ENCODE measurements around the gene LSM7. TPM values are rescaled to one million over a fixed set of nuclear protein-coding genes. Genes with fewer than 3 reads are reported as not detected.

LSM7 gene
- total and polyA plus RNA-seq, 9 of the 15 experiments (the other 6 are each of a cell fraction or from before 2014, with no cell fraction given): 40.5 to 690 (median 265) TPM

DNA sequence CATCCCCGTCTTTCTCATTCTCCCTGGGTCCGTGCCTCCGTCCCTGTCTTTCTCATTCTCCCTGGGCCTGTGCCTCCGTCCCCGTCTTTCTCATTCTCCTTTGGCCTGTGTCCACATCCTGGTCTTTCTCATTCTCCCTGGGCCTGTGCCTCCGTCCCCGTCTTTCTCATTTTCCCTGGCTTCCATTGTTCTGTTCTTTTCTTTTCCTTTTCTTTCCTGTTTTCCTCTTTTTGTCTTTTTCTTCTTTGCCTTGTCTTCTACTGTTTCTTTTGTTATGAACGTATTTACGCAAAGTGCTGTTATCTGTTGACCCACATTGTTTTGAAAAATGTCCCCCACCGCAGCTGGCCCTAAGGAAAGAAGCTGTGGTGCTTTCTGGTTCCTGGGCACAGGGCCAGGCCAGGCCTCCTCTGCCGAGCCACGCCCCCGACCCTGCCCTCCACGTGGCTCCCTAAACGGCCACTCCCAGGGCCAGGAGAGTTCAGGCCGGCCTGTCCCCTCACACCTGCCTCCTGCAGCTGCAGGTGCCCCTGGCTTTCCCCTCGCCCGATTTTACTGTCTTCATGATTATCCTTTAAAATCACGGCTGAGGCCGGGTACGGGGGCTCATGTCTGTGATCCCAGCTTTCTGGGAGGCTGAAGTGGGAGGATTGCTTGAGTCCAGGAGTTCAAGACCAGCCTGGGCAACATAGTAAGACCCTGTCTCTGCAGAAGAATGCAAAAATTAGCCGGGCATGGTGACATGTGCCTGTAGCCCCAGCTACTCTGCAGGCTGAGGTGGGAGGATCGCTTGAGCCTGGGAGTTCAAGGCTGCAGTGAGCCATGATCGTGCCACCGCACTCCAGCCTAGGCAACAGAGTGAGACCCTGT is 17.6 kb upstream of the LSM7 start (continued):
- TF ChIP-seq, protein P1, sequence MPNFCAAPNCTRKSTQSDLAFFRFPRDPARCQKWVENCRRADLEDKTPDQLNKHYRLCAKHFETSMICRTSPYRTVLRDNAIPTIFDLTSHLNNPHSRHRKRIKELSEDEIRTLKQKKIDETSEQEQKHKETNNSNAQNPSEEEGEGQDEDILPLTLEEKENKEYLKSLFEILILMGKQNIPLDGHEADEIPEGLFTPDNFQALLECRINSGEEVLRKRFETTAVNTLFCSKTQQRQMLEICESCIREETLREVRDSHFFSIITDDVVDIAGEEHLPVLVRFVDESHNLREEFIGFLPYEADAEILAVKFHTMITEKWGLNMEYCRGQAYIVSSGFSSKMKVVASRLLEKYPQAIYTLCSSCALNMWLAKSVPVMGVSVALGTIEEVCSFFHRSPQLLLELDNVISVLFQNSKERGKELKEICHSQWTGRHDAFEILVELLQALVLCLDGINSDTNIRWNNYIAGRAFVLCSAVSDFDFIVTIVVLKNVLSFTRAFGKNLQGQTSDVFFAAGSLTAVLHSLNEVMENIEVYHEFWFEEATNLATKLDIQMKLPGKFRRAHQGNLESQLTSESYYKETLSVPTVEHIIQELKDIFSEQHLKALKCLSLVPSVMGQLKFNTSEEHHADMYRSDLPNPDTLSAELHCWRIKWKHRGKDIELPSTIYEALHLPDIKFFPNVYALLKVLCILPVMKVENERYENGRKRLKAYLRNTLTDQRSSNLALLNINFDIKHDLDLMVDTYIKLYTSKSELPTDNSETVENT (CRISPR knock-in tag; IDR thresholded peaks at IDR 0.05): no peak
- TF ChIP-seq ZNF41 (CRISPR knock-in tag; conservative IDR thresholded peaks at IDR 0.05) (no peak), DPF2 (IDR thresholded peaks at IDR 0.05) (peak; percentile 97), TCF3 (CRISPR knock-in tag; IDR thresholded peaks at IDR 0.05) (peak; percentile 91), ARID4B (CRISPR knock-in tag; IDR thresholded peaks at IDR 0.05) (peak; percentile 86), CSDE1 (IDR thresholded peaks at IDR 0.05) (peak in 1 of 2 experiments; percentile 82; a peak in 1 of 4 replicates), HMGN3 (IDR thresholded peaks at IDR 0.05; ENCODE audit: borderline replicate concordance, extremely low read depth, insufficient read length, low read depth, low read length) (peak; percentile 62), ZNF398 (CRISPR knock-in tag; IDR thresholded peaks at IDR 0.05) (no peak), CTBP1 (IDR thresholded peaks at IDR 0.05; ENCODE audit: borderline replicate concordance) (0 out of 2 replicates have a peak, but pooled peaks have one; percentile 33), NBN (IDR thresholded peaks at IDR 0.05; ENCODE audit: low read depth) (peak; percentile 87), FOXP1 (CRISPR knock-in tag; IDR thresholded peaks at IDR 0.05) (peak; percentile 58; the same call in 1 of the 2 replicates), DNMT1 (IDR thresholded peaks at IDR 0.05) (peak; percentile 96), STAT5A (IDR thresholded peaks at IDR 0.05; ENCODE audit: borderline replicate concordance, low read length) (peak; percentile 38; the same call in 1 of the 2 replicates), FIP1L1 (IDR thresholded peaks at IDR 0.05; ENCODE audit: low read depth, low read length, poor library complexity, severe bottlenecking) (no peak), ARID1B (IDR thresholded peaks at IDR 0.05) (peak; percentile 95), TEAD1 (CRISPR knock-in tag; IDR thresholded peaks at IDR 0.05) (peak; percentile 78 to 97), ARHGAP35 (IDR thresholded peaks at IDR 0.05; ENCODE audit: partially characterized antibody) (peak; percentile 82), CEBPG (CRISPR knock-in tag; IDR thresholded peaks at IDR 0.05) (no peak), CEBPG (tag; conservative IDR thresholded peaks at IDR 0.05 in 1 of 2, IDR thresholded peaks at IDR 0.05 in 1 of 2) (no peak), MTA3 (IDR thresholded peaks at IDR 0.05; ENCODE audit: borderline replicate concordance) (0 out of 2 replicates have a peak, but pooled peaks have one; percentile 39)

Measured in K562 (cell line).